RCC 7860 (cell line): ENCODE results near the gene EPHA8.

Experiments used
- DNase-seq: peaks from one replicate; pipeline ENCODE4 v3.0.0-alpha.2; 2015; ENCODE audit warnings: low spot score
- FAIRE-seq: peaks from 2 replicates; lab custom pipeline; 2012; peaks lifted over from hg19 to GRCh38; lab: Jason Lieb, UNC

EPHA8 gene

GRCh38 chr1:22535399-22535798 is 27.9 kb upstream of the EPHA8 start:
- DNase-seq (no peak), FAIRE-seq (no peak)

- no peak for FAIRE-seq
- no peak for DNase-seq
Observed at GRCh38 chr1:22536506-22536905, 26.8 kb upstream of the EPHA8 start.

DNA sequence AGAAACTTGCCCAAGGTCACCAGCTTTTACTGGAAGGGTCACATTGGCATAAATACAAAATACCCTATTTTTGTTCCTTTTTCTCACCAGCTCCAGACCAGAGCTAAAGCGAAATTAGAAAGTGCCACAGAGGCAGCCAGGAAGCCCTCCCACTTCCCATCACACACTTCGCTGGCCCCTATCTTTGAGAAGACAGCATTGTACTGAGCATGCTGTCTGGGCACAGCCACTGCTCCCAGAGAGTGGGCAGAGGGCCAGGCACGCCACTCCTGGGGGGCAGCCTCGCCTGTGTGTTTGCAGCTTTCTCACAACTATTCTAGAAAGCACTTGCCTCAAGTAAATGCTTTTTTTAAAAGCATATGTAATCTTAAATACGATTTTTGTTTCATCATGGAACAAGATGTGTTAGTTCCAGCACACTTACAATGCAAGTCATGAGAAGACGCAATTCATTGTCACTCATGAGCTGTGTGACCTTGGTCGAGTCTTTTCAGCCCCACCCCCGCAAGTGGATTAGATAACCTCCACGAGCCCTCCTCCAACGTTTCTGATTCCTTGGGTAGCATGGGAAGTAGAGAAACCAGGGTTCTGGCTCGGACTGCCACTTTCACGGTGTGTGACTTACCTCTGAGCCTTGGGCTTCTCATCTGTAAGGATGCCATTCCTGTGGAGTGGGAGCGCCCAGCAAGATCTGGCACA is 25.7 kb upstream of the EPHA8 start:
- DNase-seq (no peak), FAIRE-seq (no peak)

- FAIRE-seq = no peak
- DNase-seq = no peak
Observed at GRCh38 chr1:22539510-22540118, 23.7 kb upstream of the EPHA8 start.

DNA sequence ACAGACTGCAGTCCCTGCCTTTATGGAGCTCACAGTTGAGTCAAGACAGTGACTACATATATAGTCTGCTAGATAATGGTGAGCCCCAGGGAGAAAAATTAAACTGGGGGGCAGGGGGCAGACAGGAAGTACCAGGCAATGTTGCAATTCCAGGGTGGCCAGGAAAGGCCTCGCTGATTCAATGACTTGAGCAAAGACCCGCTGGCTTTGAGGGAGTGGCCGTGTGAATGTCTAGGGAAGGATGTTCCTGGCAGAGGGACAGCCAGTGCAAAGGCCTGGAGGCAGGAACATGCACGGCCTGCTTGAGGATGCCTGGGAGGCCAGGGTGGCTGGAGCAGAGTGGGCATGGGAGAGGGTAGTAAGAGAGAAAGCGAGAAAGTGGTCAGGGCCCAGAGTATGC is 23.0 kb upstream of the EPHA8 start:
- FAIRE-seq = no peak
- DNase-seq = no peak

GRCh38 chr1:22542886-22543285 is 20.4 kb upstream of the EPHA8 start:
- FAIRE-seq = no peak
- DNase-seq = no peak

- DNase-seq (no peak), FAIRE-seq (no peak)
Observed at GRCh38 chr1:22543679-22544078, 19.6 kb upstream of the EPHA8 start.

DNA sequence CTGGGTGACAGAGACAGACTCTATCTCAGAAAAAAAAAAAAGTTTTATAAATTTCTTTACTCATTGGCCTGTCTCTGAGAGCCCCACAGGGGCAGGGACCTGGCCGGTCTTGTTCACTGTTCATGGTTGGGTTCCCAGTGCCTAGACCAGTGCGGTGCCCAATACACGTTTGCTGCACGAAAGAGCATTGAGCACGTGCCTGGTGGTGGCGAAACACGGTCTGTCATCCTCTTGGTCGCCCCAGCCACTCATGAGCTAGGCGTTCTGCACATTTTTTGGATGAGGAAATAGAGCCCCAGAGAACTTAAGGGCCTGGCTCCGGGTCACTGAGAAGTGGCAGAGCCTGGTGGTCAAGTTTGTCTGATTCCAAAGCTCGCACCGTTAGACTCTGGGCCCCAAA is 18.7 kb upstream of the EPHA8 start:
- DNase-seq (no peak), FAIRE-seq (no peak)

- FAIRE-seq = no peak
- DNase-seq = no peak
Observed at GRCh38 chr1:22545141-22545540, 18.1 kb upstream of the EPHA8 start.

- no peak for FAIRE-seq
- no peak for DNase-seq
Observed at GRCh38 chr1:22547186-22547817, 16.0 kb upstream of the EPHA8 start.

DNA sequence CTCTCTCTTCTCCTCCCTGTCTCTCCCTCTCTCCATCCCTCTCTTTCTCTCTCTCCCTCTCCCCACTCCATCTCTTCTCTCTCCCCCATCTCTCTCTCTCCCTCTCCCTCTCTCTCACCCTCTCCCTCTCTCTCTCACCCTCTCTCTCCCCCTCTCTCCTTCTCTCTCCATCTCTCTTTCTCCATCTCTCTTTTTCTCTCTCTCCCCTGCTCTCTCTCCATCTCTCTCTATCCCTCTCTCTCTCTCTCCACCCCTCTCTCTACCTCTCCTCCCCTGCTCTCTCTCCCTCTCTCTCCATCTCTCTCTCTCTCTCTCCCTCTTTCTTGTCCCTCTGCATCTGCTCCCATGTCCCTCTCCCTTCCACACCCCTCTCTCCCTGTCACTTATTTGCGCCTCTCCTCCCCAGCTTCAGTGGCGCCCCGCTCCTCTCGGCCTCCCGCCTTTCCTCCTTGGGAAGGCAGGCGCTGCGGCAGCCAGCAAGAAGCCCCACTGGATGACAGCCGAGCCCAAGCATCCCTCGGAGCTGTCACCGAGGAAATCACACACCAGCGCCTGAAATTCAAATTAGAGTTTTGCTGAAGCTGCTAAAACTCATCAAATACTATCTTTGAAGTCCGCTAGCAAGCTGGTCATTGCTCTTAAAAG is 15.3 kb upstream of the EPHA8 start:
- FAIRE-seq (no peak), DNase-seq (no peak)

GRCh38 chr1:22550021-22550420 is 13.3 kb upstream of the EPHA8 start:
- no peak for FAIRE-seq
- DNase-seq = no peak

- DNase-seq = no peak
- no peak for FAIRE-seq
Observed at GRCh38 chr1:22551591-22551990, 11.7 kb upstream of the EPHA8 start.

- DNase-seq (no peak), FAIRE-seq (no peak)
Observed at GRCh38 chr1:22552021-22552420, 11.3 kb upstream of the EPHA8 start.

DNA sequence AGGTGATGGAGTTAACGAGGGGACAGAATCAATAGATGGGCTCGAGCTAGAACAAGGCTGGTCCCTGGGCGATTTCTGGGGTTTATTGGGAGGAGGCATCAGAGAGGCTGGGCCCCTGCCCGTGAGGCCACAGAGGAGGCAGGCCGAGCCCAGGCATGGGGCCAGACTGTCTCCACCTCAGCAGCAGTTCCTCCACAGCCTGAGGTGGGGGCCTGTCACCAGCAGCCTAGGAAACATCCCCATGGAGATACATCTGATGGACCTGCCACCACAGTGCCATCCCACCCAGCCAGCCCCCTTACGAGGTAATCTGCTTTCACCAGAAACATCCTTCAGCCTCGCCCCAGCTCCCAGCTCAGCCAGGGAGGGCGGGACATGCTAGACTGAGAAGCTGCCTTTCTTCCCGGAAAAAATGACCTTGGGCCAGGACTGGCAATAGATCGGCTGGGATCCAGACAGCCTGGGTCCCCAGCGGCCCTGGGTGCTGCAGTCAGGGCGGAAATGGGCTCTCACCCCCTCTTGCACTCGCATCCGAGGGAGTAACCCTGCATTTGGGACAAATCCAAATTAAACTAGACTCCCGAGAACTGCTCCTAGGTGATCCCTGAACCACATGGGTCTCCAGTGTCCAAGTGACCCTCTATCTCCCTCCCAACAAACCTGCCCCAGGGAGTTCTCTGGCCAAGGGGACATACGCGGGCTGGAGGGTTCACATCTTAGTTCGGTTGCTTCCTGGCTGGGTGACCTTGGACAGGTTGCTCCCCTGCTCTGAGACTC is 10.0 kb upstream of the EPHA8 start:
- FAIRE-seq (no peak), DNase-seq (no peak)

GRCh38 chr1:22553991-22554522 is 9.2 kb upstream of the EPHA8 start:
- DNase-seq (no peak), FAIRE-seq (no peak)

DNA sequence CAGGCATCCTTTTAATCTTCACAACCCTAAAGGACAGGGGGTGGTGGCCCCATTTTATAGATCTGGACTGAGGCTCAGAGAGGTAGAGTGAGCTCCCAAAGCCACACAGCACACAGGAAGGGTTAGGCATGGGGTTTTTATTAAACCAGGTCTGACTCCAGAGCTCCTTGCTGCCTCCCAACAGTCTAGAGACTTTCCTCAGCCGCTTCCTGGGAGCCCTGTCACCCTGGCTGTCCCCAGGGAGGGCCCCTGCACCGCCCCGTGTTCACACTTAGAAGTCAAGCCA is 8.0 kb upstream of the EPHA8 start:
- DNase-seq (no peak), FAIRE-seq (no peak)

DNA sequence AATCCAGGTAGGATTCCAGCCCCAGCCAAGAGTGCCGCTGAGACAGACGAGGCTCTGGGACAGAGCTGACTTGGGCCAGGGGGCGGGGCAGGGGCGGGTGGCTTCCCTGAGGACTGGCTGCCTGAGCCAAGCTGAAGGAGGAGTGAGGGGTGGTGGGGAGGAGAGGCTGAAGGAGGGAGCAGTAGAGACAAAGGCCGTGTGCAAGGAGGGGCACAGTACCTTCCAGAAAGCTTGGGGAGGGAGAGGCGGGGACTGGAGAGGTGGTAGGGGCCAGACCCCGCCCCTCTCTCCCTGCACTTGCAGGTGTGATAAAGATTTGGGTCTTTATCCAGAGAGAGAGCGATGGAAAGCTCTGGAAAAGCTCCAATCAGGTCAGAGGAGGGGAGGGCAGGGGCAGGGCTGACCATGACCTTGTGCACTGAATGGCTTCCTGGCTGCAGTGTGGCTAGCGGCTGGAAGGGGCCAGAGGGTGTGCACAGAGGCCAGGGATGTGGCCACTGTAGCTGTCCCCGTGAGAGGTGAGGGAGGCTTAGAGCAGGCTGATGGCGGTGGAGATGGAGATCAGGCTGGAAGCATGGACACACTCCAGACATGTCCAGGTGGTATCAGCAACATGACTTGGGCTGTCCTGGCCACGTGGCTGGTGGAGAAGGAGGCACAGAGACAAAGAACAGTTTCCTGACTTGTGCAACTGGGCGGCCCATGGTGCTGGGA is 6.7 kb upstream of the EPHA8 start:
- no peak for FAIRE-seq
- no peak for DNase-seq

DNA sequence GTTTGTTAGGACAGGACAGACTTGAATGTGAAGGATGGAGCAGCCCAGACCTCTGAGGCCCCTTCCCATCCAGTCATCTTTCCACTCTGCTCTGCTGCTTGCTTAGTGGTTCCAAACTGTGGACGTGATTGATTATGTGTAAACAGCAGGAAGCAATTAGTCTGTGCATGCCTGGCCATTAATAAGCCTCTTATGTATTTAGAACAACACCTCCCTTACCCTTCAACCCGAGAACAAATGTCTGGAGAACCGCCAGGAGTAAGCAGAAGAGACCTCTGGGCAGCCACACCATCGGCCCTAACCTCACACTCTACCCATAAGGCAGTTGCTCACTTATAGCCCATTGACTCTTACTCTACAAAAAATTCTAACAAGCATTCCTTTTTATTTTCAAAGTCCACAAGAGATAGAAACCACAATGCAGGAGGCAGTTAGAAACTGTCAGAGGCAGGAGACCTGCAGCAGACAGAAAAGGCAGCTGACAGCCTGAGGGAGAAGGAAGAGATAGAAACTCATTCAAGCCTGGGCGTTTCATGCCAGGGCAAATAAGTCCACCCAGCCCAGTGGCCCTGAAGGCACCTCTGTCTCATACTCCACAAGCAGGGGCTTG is 5.8 kb upstream of the EPHA8 start:
- no peak for FAIRE-seq
- no peak for DNase-seq
